ENCODE data around the gene AHRR.

- TF ChIP-seq CTCF (IDR thresholded peaks at IDR 0.05), result no peak
- no peak for TF ChIP-seq POLR2A (IDR thresholded peaks at IDR 0.05)
These were observed 161.0 kb downstream of the AHRR start for GRCh38 chr5:482506-482905.
